Mucosa of descending colon (tissue), 3 donors: ENCODE measurements around the gene USH1G. TPM values are rescaled to one million over a fixed set of nuclear protein-coding genes. Genes with fewer than 3 reads are reported as not detected.

Experiments used
- ATAC-seq: fragments of 200-7000 bp; cut with Tn5 transposase; one replicate; pipeline ENCODE4 v1.9.1; 2020; ENCODE audit warnings: mild to moderate bottlenecking, moderate library complexity
- DNase-seq, 3 donors: peaks; one replicate each; pipeline ENCODE4 v3.0.0-alpha.2; 2020
- H3K36me3 ChIP-seq: fragments of 200-600 bp; one replicate; pipeline ENCODE4 v1.8.0; 2021; ENCODE audit warnings: low read depth, mild to moderate bottlenecking
- H3K4me1 ChIP-seq: fragments of 200-600 bp; one replicate; pipeline ENCODE4 v1.8.0; 2021; ENCODE audit warnings: low read depth, mild to moderate bottlenecking
- H3K4me3 ChIP-seq: fragments of 200-600 bp; one replicate; pipeline ENCODE4 v1.8.0; 2021; ENCODE audit warnings: mild to moderate bottlenecking
- H3K9me3 ChIP-seq: fragments of 200-600 bp; one replicate; pipeline ENCODE4 v1.8.0; 2021; ENCODE audit warnings: mild to moderate bottlenecking
- intact Hi-C, 2 donors: fragments of 100-400 bp; cut with DNase I in 1 of 2; cut with micrococcal nuclease in 1 of 2; formaldehyde crosslinking; loops; one replicate each; pipeline versions ENCODE4 v1.11.0 to v1.11.1; 2022; cut with DNase I, micrococcal nuclease
- total RNA-seq, 3 donors: library from RNA; stranded (reverse); fragmentation: NEBNext Ultra II Directional in 2 of 3; extraction: Animal tissue kit (Norgen Biotek cat#: 25700) in 2 of 3; gene quantifications; one replicate each; pipeline versions ENCODE4 v1.2.1 to v1.2.4, GENCODE V29; 2021 to 2023
- TF ChIP-seq, protein P1 (sequence below): fragments of 200-600 bp; IDR thresholded peaks from one replicate; pipeline ENCODE4 v1.8.0; 2022; ENCODE audit warnings: antibody characterized with exemption, mild to moderate bottlenecking
- donor health status: DM: no; HTN: no; CAD: no; lungs with moderate emphysema.
- donor health status: DM: no; HTN: no; CAD: no.
- donor health status: DM: no; HTN: yes; CAD: no.

The USH1G gene
- total RNA-seq, 3 donors from 2014 or later, result not detected

DNA sequence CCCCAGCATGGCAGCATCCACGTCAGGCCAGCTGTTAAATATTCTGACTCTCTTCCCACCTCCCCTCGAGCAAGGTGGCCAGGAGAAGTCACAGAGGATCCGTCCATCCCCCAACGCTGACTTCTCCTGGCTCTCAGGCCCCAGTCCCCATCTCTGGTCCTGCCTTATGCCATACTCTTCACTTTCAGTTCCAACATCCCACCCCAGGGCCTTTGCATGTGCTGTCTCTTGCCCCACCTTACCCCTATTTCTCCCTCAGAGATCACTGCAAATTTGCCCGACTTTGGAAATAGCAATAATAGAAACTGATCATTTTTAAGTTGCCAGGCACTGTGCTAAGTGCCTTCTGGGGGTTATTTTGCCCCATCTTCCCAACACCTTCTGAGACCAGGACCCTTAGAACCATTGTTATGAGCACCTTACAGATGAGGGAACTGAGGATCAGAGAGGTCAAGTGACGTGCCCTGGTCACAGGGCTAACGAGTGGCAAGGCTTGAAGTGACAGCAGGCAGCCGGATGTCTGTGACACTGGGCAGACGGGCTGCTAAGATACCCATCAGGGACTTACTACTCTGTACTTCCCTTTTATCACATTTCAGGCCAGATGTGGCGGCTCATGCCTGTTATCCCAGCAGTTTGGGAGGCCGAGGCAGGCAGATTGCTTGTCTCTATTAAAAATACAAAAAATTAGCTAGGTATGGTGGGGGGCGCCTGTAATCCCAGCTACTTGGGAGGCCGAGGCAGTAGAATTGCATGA, 31.8 kb upstream of the USH1G start:
- no peak overlapping the region for H3K4me3 ChIP-seq
- intact Hi-C loops, result no loop called here
- H3K4me1 ChIP-seq, result peaks cover 9% of the 10 kb centered on the region
- ATAC-seq (no peak), DNase-seq (no peak)
- H3K36me3 ChIP-seq, result no peaks in the 10 kb centered on the region
- H3K9me3 ChIP-seq, result no peaks in the 10 kb centered on the region
- TF ChIP-seq, protein P1, sequence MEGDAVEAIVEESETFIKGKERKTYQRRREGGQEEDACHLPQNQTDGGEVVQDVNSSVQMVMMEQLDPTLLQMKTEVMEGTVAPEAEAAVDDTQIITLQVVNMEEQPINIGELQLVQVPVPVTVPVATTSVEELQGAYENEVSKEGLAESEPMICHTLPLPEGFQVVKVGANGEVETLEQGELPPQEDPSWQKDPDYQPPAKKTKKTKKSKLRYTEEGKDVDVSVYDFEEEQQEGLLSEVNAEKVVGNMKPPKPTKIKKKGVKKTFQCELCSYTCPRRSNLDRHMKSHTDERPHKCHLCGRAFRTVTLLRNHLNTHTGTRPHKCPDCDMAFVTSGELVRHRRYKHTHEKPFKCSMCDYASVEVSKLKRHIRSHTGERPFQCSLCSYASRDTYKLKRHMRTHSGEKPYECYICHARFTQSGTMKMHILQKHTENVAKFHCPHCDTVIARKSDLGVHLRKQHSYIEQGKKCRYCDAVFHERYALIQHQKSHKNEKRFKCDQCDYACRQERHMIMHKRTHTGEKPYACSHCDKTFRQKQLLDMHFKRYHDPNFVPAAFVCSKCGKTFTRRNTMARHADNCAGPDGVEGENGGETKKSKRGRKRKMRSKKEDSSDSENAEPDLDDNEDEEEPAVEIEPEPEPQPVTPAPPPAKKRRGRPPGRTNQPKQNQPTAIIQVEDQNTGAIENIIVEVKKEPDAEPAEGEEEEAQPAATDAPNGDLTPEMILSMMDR, result no peak

DNA sequence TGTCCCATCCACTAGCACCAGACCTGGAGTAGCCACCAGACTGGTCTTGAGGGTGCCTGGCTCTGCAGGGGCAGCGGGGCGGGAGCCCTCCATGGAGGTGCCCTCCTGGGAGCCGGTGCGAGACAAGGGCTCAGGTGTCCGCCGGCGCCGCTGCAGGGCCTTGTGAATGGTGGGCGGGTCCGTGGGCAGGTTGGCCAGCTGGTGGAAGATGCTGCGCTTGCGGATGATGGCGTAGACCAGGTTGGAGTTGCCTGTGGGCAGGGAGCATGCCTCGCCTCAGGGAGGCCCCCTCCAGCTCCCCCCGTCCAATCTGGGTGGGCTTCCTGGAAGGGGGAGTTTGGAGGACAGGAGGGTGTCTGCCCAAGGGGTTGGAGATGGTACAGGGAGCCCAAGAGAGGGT, 31.1 kb upstream of the USH1G start:
- Histone ChIP-seq H3K4me3 (no peak overlapping the region), H3K4me1 (peaks cover 9% of the 10 kb centered on the region), H3K36me3 (no peaks in the 10 kb centered on the region), H3K9me3 (no peaks in the 10 kb centered on the region)
- intact Hi-C loops, result no loop called here
- TF ChIP-seq, protein P1, result no peak
- no peak for ATAC-seq
- DNase-seq, result no peak

DNA sequence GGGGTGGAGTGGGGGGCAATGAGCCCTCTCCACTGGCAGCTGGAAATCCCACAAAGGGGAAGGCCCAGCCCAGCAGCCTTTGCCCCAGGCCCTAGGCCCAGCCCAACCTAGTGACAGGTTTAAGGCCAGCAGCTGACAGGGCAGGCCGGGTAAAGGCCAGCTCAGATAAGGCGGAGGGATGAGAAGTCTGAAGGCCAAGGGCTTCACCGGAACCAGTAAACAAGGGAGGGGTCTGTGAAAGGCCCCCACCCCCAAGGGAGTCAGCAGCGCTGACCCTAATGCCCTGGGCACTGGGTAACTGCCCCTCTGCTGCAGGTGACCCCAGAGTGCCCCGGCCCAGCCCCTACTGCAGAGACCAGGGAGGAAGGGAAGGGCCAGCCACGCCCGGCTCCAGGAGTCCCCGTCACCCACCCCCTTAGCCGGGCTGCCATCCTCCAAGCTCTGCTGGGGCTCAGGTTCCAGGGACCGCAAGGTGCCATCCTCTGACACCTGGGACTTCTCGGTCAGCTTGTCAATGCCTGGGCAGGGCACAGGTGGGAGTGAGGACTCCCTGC, 30.2 kb upstream of the USH1G start:
- H3K4me3 ChIP-seq, result no peak overlapping the region
- peak in 1 of 3 donors; percentile 58 for DNase-seq
- peak; percentile 78 for ATAC-seq
- peaks cover 9% of the 10 kb centered on the region for H3K4me1 ChIP-seq
- TF ChIP-seq, protein P1, result no peak
- intact Hi-C loops, result no loop called here
- H3K9me3 ChIP-seq, result no peaks in the 10 kb centered on the region
- H3K36me3 ChIP-seq, result no peaks in the 10 kb centered on the region

DNA sequence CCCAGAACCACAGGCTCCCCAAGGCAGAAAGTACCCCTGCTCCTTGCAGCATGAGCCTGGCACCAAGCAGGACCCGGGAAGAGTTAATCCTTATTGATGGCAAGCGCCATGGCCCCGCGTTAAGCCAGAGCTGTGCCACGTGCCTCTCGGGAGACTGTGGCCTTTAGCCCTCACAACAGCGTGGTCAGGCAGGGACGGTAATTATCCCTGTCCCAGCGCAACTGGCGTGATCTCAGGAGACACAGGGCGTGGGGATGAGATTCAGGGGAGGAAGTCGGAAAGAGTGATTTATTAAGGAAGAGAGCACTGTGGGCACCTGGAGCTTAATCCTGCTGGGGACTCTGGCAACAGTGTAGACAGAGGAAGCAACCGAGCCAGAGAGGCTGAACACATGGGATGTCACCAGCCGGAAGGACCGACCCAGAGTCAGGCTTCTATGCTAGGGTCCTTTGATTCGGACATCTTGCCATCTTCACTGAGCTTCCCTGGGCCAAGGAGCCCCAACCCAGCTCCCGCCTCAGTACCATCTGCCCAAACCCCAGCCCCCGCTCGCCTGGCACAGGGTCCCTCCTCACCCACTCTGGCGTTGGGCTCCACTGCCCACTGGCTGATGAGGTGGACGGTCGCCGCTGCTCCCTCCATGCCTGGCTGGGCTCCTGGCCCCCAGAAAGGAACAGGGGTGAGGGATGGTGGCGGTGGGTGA, 29.5 kb upstream of the USH1G start:
- peak; percentile 60 for ATAC-seq
- DNase-seq, result no peak
- H3K9me3 ChIP-seq, result no peaks in the 10 kb centered on the region
- H3K36me3 ChIP-seq, result no peaks in the 10 kb centered on the region
- TF ChIP-seq, protein P1, result no peak
- intact Hi-C loops, result no loop called here
- no peak overlapping the region for H3K4me3 ChIP-seq
- peaks cover 9% of the 10 kb centered on the region for H3K4me1 ChIP-seq

DNA sequence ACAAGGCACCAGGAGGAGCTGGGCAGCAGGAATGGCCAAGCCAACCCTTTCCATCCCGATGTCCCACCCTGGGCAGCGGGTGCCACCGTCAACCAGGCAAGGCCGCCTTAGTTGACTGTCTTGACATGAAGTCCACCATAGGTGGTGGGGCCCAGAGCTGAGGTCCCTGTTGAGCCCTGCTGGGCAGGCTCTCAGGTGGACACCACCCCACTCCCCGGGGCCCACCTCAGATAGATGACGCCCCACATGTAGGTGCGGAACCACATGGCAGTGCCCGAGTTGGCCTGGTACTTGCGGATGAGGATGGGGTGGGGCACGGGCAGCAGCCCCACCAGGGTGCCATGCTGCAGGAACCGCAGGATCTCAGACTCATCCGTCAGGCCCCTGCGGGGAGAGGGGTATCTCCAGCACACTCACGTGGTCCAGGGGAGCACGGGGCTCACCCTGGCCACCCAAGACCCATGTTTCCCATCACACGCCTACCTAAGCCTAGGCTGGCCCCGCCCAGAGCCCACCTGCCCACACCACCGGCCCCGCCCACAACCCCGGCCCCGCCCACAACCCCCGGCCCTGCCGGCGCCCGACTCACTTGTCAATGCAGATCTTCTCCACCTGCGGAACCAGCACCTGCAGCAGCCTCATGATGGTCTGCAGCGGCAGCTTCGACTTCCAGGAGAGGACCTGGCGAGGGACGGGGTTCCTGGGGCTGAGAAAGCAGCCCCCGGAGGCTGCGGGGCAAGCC, 28.8 kb upstream of the USH1G start:
- TF ChIP-seq, protein P1, result no peak
- ATAC-seq (no peak), DNase-seq (no peak)
- Histone ChIP-seq H3K4me3 (no peak overlapping the region), H3K9me3 (no peaks in the 10 kb centered on the region), H3K4me1 (peaks cover 9% of the 10 kb centered on the region), H3K36me3 (no peaks in the 10 kb centered on the region)
- intact Hi-C loops, result no loop called here
